ENCODE results near the gene BST1.

The BST1 gene

DNA sequence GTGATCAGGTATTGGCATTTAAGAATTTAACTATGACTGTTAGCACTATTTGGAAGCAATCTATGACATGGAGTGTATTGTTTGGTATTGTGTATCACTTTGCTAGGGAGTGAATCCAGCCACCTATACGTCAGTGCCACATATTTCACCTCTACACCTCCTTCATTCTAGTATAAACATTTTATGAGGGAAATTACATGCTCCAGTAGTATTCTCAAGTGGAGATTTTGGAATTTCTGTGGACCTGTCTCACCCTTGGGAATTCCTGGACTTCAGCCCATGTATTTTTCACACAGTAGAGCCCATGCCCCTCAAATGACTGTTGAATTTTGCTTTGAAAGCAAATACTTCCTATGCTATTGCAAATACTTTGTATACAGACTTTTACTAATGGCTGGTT is 11.3 kb downstream of the BST1 start:
- in situ Hi-C loops (cut with MboI; ENCODE audit: low sequenced_read_pairs, unreplicated experiment): no loop called here
- TF ChIP-seq, protein P1, sequence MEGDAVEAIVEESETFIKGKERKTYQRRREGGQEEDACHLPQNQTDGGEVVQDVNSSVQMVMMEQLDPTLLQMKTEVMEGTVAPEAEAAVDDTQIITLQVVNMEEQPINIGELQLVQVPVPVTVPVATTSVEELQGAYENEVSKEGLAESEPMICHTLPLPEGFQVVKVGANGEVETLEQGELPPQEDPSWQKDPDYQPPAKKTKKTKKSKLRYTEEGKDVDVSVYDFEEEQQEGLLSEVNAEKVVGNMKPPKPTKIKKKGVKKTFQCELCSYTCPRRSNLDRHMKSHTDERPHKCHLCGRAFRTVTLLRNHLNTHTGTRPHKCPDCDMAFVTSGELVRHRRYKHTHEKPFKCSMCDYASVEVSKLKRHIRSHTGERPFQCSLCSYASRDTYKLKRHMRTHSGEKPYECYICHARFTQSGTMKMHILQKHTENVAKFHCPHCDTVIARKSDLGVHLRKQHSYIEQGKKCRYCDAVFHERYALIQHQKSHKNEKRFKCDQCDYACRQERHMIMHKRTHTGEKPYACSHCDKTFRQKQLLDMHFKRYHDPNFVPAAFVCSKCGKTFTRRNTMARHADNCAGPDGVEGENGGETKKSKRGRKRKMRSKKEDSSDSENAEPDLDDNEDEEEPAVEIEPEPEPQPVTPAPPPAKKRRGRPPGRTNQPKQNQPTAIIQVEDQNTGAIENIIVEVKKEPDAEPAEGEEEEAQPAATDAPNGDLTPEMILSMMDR (IDR thresholded peaks at IDR 0.05; ENCODE audit: borderline replicate concordance, control extremely low read depth, extremely low read depth, insufficient read depth, missing control alignments): no peak
- no peak for DNase-seq (ENCODE audit: low spot score)

DNA sequence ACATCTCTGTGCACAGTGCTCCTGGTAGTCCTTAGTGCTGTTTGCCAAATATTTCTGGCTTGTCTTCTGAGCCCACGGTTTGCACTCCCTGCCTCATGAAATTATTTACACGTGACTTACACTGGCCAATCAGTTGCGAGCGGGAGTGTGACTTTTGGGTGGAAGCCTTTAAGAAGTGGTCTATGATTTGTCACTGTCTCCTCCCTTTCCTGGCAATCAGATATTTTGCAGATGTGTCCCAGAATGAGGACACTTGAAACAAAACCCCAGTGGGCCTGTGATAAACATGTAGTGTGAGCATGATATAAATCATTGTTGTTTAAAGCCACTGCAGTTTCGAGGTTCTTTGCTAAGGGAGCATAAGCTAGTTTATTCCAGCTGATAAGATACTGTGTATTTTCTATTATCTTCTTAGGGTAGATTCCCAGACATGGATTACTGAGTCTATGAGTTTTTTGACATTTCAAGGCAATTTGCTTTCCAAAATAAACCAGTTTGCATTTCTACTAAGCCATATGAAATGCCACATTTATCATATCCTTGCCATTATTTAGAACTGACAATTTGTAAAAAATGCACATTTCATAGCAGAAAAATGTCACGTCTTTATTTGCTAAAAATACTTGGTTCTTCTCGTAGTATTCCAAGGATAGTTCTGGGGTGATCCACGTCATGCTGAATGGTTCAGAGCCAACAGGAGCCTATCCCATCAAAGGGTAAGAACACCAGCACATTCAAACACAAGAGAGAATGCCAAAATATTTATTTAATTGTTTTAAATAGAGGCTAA is 12.0 kb downstream of the BST1 start:
- no peak for DNase-seq (ENCODE audit: low spot score)
- in situ Hi-C loops (cut with MboI; ENCODE audit: low sequenced_read_pairs, unreplicated experiment): no loop called here
- TF ChIP-seq, protein P1 (IDR thresholded peaks at IDR 0.05; ENCODE audit: borderline replicate concordance, control extremely low read depth, extremely low read depth, insufficient read depth, missing control alignments): no peak

DNA sequence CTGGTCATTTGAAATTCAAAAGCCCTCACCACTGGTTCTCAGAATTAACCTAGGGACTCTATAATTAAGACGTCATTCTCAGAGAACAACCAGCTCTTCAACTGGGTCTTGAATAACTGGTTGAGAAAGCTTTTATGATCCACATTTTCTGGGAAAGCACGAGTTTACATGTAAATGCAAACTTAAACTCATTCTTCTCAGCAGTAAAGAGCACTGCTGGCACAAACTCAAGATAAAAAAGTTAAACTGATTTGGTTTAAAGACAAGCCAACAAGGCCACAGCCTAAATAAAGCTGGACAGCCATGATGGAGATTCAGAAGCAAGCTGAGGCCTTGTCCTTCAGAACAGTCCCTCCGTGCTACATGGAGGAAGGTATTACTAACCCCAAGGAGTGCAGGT is 13.2 kb downstream of the BST1 start:
- in situ Hi-C loops (cut with MboI; ENCODE audit: low sequenced_read_pairs, unreplicated experiment): no loop called here
- DNase-seq (ENCODE audit: low spot score): no peak
- TF ChIP-seq, protein P1 (IDR thresholded peaks at IDR 0.05; ENCODE audit: borderline replicate concordance, control extremely low read depth, extremely low read depth, insufficient read depth, missing control alignments): no peak

DNA sequence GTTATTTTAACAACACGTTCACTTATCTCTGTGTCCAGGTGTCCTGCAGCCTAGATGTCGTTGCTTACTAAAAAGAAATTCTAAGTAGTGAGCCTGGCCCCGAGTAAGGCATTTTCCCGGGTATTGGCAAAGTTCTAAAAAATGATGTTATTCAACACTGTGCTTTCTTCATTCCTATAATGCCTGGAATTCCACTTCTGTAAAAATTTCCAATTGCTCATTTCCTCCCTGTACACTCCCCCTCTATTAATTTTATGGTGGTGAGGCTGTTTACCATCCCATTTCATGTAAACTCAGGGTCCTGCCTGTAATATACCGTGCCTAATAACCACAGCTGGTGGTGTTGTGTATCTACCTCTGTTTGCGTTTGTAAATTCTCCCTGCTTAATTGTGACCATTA is 14.2 kb downstream of the BST1 start:
- no peak for DNase-seq (ENCODE audit: low spot score)
- in situ Hi-C loops (cut with MboI; ENCODE audit: low sequenced_read_pairs, unreplicated experiment): no loop called here

DNA sequence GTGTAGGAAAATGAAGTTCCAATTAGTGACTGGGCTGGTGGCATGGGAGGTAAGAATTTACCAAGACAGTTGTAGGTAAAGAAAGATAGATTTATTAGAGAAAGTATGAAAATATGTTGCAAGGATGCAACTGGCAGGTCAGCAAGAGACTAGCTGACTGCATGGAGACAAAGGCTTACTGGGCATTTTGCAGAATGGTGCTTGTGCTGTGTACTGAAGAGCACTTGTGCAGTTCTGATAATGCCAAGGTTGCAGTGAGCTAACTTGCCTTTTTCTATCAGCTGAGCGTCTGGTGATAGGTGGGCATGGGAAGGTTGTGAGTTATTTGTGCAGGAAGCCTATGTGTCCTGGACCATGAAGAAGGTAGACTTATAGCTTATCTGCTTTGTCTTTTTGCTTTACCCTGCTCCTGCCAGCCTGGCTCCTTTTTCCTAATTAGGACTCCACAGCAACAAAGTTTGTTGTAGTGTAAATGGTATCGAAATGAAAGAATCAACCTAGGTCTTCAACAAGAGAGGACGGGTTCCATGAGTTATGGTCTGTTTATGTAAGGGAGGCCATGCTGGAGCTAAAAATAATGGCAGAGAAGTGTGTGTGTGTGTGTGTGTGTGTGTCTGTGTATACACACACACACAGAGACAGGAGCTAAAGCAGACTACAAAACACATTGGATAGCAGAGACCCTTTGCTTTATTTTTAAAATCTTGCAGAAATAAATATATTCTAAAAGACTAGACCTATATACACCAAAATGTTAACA is 15.0 kb downstream of the BST1 start:
- in situ Hi-C loops (cut with MboI; ENCODE audit: low sequenced_read_pairs, unreplicated experiment): no loop called here
- DNase-seq (ENCODE audit: low spot score): no peak
- TF ChIP-seq, protein P1 (IDR thresholded peaks at IDR 0.05; ENCODE audit: borderline replicate concordance, control extremely low read depth, extremely low read depth, insufficient read depth, missing control alignments): no peak

More for the DNA sequence above, 14.2 kb downstream of the BST1 start:
- TF ChIP-seq, protein P1 (IDR thresholded peaks at IDR 0.05; ENCODE audit: borderline replicate concordance, control extremely low read depth, extremely low read depth, insufficient read depth, missing control alignments): no peak

DNA sequence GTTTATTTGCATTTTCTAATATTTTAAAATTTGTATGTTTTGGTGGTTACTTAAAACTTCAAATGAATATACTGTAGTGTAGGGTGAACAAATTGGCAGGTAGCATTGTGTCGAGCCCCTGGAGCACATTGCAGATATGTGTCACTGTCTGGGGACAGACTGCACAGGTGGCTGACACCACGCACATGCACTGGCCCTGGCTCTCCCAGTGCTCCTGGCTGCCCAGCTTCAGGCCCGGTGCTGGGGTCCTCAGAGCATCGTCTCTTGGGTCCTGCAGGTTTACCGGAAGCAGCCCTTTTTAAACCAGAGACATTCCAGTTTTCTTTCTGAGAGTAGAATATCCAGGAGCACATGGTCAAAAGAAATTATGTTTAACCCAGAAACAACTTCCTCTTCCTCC is 15.6 kb downstream of the BST1 start:
- in situ Hi-C loops (cut with MboI; ENCODE audit: low sequenced_read_pairs, unreplicated experiment): no loop called here
- DNase-seq (ENCODE audit: low spot score): no peak
- TF ChIP-seq, protein P1 (IDR thresholded peaks at IDR 0.05; ENCODE audit: borderline replicate concordance, control extremely low read depth, extremely low read depth, insufficient read depth, missing control alignments): no peak
